Parathyroid adenoma (tissue), 2 donors: ENCODE measurements around the gene JPH3.

ENCODE experiments used
- H2AFZ ChIP-seq: fragments of 300-600 bp; sonication (generic); one replicate; pipeline ENCODE4 v1.7.0; 2017; ENCODE audit warnings: antibody characterized with exemption, mild to moderate bottlenecking
- H3K27ac ChIP-seq: fragments of 300-600 bp; sonication (generic); one replicate; pipeline ENCODE4 v1.7.0; 2017
- H3K27me3 ChIP-seq: fragments of 300-600 bp; sonication (generic); one replicate; pipeline ENCODE4 v1.7.0; 2017; ENCODE audit warnings: low read length; ENCODE audit not compliant: control insufficient read depth, insufficient read depth
- H3K36me3 ChIP-seq: fragments of 300-600 bp; sonication (generic); one replicate; pipeline ENCODE4 v1.7.0; 2017; ENCODE audit warnings: low read length; ENCODE audit not compliant: control insufficient read depth, insufficient read depth
- H3K4me1 ChIP-seq: fragments of 300-600 bp; sonication (generic); one replicate; pipeline ENCODE4 v1.7.0; 2017; ENCODE audit warnings: control low read depth
- H3K4me2 ChIP-seq: fragments of 300-600 bp; sonication (generic); one replicate; pipeline ENCODE4 v1.7.0; 2017; ENCODE audit warnings: low read length
- H3K4me3 ChIP-seq: fragments of 300-600 bp; sonication (generic); one replicate; pipeline ENCODE4 v1.7.0; 2017; ENCODE audit warnings: low read depth, low read length
- H3K79me2 ChIP-seq: fragments of 300-600 bp; sonication (generic); one replicate; pipeline ENCODE4 v1.7.0; 2017; ENCODE audit warnings: control low read depth
- H3K9ac ChIP-seq: fragments of 300-600 bp; sonication (generic); one replicate; pipeline ENCODE4 v1.7.0; 2017; ENCODE audit warnings: mild to moderate bottlenecking
- H3K9me3 ChIP-seq: fragments of 300-600 bp; sonication (generic); one replicate; pipeline ENCODE4 v1.7.0; 2017; ENCODE audit warnings: low read length; ENCODE audit not compliant: control insufficient read depth
- CTCF ChIP-seq: fragments of 300-600 bp; sonication (generic); IDR thresholded peaks from one replicate; pipeline ENCODE4 v1.7.0; 2017; ENCODE audit warnings: antibody characterized with exemption, mild to moderate bottlenecking
- donor health status: primary hyperparathyroidism.

The JPH3 gene

GRCh38 chr16:87706278-87707000, 104.1 kb downstream of the JPH3 start:
- no peak overlapping the region for H3K4me2 ChIP-seq
- H3K9ac ChIP-seq = no peak overlapping the region
- no peak overlapping the region for H2AFZ ChIP-seq
- H3K36me3 ChIP-seq = no peaks in the 10 kb centered on the region
- no peak overlapping the region for H3K4me3 ChIP-seq
- no peaks in the 10 kb centered on the region for H3K4me1 ChIP-seq
- no peak for TF ChIP-seq CTCF
- H3K9me3 ChIP-seq = no peaks in the 10 kb centered on the region
- no peaks in the 10 kb centered on the region for H3K27me3 ChIP-seq
- H3K27ac ChIP-seq = no peak overlapping the region
- no peaks in the 10 kb centered on the region for H3K79me2 ChIP-seq

DNA sequence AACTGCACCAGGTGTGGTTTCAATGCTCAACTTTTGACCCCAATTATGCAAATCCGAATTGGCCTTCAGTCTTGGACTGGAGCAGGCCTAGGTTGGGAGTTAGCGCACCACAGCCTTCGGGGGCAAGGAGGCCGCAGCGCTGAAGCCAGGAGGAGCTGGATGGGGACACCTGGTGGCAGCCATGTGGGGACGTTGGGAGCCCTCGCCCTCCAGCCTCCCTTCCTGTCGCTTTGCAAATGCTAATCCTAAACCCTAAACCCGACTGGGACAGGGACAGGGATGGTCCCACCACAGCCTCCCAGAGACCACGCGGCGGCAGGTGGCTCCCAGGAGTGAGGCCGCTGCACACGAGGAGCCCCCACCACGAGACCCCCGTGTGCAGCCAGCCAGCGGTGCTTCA, 104.8 kb downstream of the JPH3 start:
- H3K4me3 ChIP-seq = no peak overlapping the region
- TF ChIP-seq CTCF = no peak
- no peak overlapping the region for H3K4me2 ChIP-seq
- H3K4me1 ChIP-seq = no peaks in the 10 kb centered on the region
- H3K36me3 ChIP-seq = no peaks in the 10 kb centered on the region
- no peaks in the 10 kb centered on the region for H3K79me2 ChIP-seq
- no peak overlapping the region for H2AFZ ChIP-seq
- no peaks in the 10 kb centered on the region for H3K9me3 ChIP-seq
- H3K27ac ChIP-seq = no peak overlapping the region
- H3K9ac ChIP-seq = no peak overlapping the region
- H3K27me3 ChIP-seq = no peaks in the 10 kb centered on the region

DNA sequence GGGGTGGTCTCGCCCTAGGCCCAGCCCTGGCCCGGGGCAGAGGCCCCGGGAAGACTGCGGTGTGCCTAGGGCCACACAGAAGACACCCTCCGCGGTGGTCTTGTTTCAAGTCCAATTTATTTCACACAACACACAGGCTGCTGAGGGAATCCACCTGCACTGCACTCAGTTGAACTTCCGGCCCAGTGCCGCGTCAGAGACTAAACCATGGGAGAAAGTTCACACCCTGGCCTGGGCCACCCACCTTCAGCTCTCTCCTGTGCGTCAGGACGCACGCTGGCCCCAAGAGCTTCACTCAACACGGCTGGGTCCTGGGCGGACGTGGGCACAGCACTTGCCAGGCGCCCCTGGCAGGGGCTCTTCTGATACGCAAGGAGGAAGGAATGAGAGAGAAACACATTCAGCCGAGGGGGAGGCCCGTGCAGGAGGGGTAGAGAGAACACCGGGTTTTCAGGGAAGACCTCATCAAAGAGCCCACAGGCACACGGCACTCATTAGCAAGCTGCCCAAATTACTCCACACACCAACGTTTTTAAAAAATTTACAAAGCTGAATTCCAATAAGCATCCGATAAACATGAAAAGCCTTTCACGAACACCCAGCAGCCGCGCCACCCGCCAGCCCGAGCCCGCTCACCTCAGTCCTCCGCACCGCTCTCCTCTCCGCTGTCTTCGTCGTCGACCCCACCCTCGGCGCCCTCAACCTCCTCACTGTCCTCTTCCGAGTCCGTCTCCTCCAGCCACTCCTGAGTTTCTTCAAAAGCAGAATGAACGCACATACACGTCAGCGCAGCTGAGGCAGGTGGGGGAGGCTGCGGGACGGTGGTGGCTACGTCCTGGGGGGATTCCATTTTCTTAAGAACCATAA, 105.6 kb downstream of the JPH3 start:
- Histone ChIP-seq H3K4me1 (no peaks in the 10 kb centered on the region), H3K79me2 (no peaks in the 10 kb centered on the region), H3K4me2 (no peak overlapping the region), H3K9ac (no peak overlapping the region), H3K27ac (no peak overlapping the region), H3K4me3 (no peak overlapping the region), H3K9me3 (no peaks in the 10 kb centered on the region), H3K27me3 (no peaks in the 10 kb centered on the region), H2AFZ (no peak overlapping the region), H3K36me3 (no peaks in the 10 kb centered on the region)
- no peak for TF ChIP-seq CTCF

DNA sequence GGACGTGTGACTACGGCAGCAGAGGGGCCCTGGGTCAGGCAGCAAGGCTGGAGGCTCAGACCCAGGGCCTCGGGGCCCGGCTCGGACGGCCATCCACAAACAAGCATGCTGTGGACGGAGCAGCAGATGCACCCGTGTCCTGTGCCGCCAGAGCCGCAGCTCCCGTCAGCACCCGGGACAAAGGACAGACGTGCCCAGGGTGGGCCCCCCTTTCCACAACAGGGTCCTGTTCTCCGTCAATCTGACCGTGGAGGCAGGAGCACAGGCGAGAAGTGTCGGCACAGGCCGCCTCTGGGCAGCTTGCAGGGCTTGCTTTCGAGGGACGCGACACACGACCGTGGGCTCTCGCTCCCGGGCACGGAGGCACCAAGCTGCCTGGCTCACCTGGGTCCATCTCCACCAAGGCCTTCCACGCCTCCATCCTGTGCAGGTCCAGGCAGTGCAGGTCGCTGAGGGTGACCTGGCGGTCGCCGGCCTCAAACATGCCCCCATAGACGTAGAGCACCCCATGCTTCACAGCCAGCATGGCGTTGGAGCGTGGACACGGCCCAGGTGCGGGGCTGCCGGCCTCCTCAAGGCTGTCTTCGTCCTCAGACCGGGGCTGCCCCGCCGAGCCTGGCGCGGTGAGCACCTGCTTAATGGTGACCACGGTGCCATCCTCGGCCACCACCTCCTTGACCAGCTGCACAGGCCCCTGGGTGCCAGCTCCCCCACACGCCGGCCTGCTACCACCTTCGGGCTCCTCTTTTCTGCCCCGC, 106.8 kb downstream of the JPH3 start:
- Histone ChIP-seq H3K36me3 (no peaks in the 10 kb centered on the region), H3K4me3 (no peak overlapping the region), H3K79me2 (no peaks in the 10 kb centered on the region), H3K9ac (no peak overlapping the region), H2AFZ (no peak overlapping the region), H3K4me2 (no peak overlapping the region), H3K27ac (no peak overlapping the region), H3K4me1 (no peaks in the 10 kb centered on the region), H3K27me3 (no peaks in the 10 kb centered on the region), H3K9me3 (no peaks in the 10 kb centered on the region)
- TF ChIP-seq CTCF = no peak
